HG03571 (cell line): ENCODE measurements around the gene COL4A2.

Source experiments
- ATAC-seq: cut with Tn5 transposase; IDR thresholded peaks from one replicate; pipeline ENCODE4 v1.9.1; 2021; ENCODE audit not compliant: unreplicated experiment

The COL4A2 gene

DNA sequence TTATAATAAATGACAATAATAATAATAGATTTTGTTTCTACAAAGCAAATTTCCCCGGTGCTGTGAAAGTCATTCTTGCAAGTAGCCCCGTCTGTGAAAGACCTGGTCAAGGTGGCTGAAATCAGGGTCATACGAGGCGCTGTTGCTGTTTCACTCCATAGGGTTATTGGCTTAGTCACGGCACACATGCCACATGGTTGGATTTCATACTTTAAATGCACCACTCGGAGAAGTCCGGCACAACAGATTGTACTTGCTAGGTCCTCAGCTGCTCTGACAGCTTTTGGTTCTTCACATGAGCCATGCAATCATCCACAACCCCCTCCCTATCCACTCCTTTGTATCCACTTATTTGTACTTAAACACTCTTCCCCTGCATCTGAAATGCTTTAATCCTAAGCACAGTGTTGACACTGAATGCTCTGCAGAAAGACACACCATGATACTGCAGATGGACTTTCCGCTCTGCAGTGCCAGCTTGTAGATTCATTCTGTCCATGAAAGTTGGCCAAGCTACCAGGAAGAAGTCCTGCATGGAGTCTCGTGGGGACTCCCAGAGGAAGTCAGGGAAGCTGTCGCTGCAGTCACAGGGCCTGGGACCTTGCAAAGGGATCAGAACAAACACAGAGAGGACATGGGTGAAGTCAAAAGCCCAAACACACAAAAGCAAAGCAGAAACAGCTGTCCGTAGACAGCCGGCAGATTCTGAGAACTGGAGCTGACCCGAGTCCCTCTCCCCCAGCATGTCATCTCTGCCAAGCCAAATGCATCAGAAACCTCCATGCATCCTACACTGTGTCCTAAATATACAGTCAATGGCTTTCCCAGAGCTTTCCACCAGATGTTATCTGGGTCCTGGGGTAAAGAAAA, 124.6 kb downstream of the COL4A2 start:
- ATAC-seq, result no peak

DNA sequence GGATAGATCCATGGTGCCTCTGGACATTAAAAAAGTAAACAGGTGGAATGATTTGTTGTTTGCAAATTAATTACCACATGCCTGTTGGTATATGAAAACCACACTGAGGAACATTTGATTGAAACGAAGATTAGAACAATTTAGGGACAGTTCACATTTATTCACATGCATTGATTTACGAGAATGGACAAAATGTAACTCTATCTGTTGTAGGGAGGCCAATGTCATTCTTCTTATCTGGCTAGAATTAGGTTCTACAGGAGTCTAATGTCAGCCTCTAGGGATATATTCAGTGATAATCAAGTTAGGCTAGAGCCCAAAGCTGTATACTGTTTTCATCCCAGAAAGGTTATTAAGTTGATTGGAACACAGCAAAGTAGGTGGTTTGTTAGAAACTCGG, 125.4 kb downstream of the COL4A2 start:
- no peak for ATAC-seq

DNA sequence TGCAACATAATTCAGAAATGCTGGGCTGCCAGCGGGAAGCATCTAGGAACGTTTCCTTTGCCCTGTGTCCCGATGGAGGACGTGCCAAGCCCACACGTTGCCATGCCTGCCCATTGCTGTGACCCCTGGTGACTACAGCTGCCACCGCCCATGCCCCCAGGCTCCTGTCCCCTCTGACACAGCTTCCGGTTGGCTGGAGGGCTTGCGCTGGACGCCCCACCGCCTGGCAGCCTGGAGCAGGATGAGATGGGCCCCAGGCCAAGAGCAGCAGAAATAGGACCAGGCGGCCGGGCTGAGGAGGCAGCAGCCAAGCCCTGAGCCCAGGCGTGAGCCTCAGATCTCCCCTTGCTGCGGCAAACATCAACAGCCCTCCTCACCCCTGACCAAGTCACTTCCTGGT, 125.9 kb downstream of the COL4A2 start:
- no peak for ATAC-seq

DNA sequence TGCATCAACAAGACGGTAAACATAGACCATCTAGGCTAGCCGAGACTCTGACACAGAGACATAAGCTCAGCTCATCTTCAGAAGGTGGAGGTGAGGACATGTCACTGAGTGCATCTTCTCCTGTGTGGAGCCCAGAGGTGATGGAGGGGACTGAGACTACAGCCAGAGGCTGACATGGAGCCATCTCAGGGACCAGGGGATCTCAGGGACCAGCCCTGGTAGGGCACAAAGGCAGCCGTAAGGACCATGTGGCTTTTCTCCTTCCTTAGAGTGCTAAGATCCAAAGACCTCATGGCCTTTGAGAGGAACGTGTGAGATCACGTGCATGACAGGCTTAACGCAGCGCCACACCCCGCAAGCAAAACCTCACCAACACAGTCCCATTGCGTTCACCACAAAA, 127.5 kb downstream of the COL4A2 start:
- ATAC-seq, result no peak

DNA sequence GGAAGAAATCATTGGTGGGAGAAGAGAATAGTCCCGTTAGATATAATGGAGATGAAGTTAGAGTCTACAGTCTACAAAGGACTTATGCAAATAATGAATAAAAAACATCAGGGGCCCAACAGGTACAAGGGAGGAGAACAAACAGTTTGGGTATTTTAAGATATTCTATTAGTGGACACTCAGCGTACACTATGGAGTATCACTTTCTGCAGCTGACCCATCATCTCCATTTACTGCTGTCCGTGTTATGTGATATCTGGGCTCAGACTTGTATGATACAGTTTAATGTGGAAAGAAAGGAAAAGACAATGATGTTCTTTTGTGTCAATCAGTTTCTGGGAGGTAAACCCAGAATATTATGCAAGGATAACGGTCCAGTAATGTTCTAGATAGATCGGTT, 128.2 kb downstream of the COL4A2 start:
- no peak for ATAC-seq

DNA sequence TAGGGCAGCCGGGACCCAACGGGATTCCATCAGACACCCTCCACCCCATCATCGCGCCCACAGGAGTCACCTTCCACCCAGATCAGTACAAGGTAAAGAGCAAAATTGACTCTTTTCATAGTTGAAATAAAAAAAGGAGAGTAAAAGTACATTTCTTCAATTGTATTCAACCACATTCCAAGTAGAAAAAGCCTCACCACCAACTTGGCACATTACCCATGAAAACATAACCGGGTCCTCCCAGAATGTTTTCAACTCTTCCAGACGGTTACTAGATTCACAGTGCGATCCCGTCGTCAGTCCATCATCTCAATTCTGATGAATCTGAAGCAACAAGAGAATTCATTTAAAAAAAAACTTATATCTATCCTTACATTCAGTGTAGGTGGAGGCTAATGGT, 129.2 kb downstream of the COL4A2 start:
- ATAC-seq, result no peak

DNA sequence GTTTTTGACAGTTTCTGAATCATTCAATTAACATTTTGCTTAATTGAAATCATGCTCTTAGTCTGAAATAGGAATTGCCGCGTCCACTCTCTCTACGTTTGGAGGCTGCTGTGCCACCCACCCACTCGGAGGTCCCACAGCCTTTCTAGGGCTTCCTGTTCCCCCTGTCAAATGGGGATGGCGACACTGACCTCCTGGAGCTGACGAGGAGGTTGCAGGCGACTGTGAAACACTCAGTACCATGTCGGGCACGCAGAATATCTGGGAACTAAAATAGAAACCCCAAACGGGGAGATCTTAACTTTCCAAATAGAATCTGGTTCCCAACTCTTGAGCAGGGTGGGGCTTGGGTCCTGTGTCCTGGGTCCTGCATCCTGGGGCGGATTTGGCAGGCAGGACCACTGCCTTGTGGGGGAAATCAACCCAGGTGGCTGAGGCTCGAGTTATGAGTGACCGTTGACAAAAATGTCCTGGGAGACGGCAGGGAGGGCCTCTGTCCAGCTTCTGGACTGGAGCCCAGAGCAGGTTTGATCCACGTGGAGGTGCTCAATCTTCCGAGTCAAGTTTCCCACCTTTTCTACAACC, 129.8 kb downstream of the COL4A2 start:
- no peak for ATAC-seq

DNA sequence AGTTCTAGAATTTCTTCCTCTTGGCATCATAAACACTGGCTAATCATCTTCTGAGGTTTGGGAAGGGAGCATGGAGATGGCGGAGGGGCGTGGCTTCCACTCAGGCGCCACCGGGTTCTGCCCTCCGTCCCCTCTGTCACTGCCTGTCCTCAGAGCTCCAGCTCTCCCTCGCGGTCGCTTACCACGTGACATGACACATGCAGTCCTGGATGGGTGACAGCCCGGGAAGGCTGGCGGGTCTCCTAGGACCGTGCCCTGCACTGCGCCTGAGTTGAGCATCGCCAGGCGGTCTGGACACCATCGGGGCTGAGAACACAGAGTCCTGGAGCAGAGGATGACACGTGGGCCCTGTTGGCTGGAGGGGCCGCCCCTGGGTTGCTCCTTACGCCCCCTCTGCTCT, 131.1 kb downstream of the COL4A2 start:
- ATAC-seq, result no peak

DNA sequence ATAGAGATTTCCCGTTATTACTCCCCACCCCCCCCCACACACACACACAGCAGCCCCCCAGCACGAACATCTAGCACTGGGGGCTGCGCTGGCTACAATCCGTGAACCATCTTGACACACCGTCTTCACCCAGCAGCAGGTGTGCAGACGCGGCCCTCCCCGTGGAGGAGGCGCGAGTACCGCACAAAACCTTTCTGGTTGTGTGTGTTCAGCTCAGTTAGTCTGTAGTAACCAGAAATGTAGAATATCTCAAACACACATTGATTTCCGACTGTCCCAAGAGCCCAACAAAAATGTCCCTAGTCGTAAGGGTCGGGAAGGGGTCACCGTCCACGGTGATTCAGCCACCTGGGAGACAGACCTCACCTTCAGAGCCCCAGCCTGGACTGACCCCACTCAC, 131.7 kb downstream of the COL4A2 start:
- no peak for ATAC-seq

DNA sequence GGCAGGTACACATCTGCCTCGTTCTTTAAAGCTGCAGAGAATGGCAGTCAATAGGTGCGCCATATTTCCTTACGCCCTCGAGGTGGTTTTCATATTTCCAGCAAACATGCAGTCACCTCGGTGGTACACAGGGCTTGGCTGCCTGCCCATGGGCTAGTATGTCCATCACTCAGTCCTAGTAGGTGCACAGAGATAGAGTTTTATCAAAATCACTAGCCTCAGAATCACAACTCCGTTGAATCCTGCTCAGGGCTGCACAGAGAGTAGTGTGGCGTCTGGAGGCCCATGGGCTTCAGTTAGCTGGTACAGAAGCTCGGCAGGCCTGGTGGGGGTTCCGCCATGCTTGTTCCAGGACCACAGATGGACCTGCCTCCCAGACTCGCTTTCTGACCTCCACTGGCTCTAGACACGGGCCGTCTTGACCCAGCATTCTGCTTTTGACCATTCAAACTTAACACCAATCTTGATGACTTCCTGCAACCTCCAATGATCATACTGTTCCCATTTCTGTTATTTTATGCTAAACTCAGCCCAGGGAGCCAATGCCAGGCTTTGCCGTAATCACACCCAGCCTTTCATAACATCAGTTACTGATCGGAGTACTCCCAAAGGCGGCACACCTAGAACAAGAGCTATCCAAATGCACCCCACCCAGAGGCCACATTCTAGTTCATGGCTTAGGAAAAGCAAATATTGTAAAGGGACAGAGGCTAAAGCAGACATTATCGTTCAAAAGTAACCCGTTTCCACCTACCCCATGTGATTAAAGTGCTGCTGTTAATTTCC, 134.1 kb downstream of the COL4A2 start:
- ATAC-seq, result no peak

DNA sequence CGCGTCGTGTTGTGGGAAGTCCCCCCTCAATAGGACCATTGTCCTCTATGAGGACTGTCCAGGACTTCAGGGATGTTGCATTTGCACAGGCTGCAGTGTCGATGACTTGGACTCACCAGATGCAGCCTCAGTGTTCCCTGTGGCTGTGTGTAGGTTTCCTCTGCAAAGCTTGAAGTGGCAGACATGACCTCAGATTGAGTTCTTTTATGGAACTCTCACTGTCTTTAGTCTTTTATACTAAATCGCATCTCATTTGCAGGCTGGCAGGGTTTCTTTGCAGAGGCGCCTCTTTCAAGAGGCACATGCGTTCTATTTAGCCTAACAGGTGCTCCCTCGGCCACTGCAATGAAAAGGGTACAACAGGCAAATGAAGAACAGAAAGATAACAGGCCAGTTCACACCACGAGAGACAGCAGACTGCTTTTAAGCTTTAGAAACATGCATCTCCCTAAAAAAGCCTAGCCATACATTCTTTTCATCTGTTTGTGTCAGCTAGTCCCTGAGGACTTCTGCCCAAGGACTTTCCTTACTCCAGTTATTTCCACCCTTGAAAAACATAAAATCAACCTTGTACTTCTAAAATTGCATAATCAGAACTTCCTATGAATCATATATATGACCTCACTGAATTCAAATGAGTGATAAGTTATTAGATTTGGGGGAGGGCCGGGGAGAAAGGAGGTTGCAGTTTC, 136.0 kb downstream of the COL4A2 start:
- no peak for ATAC-seq

DNA sequence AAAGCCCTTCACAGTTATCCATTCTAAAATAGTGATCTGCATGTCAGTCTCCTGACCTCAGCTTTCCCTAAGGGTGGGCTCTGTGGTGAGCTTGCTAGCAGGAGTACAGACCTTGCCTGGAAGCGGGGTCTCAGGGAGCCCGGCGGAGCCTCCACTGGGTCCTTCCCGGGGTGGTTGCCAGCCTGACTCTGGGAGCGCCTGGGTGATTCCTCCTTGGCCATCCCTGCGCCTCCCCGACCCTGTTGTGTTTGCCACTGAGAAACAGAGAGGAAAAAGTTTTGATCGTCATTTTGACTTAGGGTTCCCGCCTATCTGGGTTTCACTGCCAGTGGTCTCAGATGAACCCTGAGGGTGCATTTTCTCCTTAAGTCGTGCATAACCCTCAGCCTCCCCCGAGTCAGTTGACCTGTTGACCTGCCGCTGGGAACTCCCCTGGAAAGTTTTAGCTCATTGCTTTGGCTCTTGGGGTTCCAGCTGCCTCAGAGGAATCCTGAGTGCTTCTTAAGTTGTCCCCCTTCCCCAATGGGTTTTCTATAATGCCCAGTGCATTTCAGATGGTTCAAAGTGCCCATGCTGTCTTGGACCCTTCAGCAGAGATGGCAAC, 136.6 kb downstream of the COL4A2 start:
- no peak for ATAC-seq

DNA sequence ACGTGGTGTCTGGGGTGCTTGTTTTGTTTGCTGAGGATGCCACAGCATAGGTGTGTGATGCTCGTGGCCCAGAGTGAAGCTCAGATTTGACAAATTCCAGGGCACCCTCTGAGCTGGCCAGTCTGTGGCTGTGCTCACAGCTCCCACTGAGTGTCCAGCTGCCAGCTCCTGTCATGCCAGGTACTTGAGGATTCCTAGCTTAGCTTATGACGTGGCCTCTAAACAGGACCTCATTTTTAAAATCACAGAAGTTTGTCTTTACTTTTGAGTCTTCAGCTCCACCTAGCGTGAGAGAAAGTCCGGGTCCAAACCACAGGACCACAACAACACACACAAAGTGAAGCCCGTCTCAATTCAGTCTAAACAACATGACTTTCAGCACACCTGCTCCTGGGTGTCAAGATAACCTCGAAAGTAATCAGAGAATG, 137.2 kb downstream of the COL4A2 start:
- no peak for ATAC-seq

DNA sequence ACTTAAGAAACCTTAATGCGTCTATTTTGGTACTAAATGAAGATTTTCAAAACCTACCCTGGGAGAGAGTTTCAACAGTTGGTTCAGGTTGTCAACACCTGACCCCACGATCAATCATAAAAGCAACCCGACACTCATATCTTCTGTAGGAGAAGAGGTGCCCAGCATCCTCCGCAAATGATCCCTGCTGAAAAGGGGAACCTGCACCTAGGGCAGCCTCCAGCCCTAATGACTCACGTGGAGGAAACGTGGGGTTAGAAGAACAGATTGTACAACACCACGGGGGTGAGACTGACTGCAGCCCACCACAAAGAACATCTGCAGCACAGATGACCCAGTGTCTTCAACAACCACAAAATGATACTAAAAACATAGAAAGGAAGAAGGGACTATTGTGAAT, 138.1 kb downstream of the COL4A2 start:
- ATAC-seq, result no peak

DNA sequence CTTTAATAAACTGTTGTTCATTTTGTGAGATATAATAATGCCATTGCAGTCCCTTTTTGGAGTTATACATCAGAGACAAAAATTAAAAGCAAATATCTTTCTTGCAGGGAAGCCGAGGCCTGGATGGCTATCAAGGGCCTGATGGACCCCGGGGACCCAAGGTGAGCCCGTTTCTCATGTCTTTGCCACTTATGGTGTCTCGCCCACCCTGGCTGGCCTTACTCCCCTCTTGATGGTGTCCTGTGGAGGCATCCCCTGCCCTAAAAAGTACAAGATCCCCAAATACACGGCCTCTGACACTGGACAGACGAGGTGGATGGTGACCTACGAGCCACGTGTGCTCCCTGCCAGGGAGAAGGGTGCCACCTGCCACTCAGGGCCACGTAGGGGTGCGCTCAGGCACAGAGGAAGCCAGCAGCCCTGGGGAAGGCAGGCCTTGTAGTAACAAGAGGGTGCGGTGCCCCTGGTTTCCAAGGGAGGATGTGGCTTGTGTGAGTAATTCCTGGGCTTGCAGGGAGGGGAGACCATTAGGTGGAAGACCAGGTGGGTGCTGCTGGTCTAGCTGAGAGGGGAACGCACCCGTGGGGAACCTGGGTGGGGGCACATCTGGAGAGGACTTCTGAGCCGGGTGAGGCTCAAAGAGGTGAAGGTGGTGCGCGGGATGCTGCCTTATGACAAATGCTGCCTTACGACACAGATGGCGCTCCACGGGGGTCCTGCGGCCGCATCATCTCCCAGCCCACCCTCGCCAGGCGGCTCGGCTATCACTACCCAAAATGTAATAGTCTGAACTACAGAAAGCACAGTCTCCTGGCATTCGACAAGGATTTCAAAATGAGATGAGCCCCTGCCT, 138.9 kb downstream of the COL4A2 start:
- ATAC-seq, result no peak

DNA sequence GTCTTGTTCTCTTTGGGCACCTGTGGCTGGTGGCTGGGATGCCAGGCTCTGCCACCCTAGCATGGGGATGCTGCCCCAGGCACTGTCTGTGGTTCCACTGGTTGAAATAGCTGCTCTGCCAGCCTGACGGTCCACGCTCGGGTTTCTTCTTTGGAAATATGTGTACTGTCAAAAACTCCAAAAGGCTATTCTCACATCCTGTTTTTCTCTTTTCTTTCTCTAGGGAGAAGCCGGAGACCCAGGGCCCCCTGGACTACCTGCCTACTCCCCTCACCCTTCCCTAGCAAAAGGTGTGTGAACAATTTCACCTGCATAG, 139.4 kb downstream of the COL4A2 start:
- ATAC-seq, result no peak

DNA sequence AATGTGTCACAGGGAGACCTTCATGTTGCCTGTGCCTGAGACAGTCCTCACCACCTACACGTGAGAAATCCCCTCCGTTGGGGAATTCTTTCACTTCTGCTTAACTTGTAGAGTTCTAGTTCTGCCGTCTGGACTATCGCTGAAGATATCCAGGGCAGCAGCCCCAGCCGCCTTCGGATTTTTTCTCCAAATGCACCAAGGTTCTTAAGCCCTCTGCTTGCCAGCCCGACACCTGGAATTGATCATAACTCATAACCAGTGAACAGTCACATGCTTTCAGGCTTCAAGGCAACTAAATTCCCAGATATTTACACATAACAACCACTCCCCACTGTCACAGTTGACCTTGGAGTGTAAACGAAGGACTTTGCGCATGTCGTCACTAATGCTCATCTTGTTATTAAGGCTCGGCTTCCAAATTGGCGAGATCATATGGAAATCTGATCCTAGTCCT, 140.0 kb downstream of the COL4A2 start:
- no peak for ATAC-seq

DNA sequence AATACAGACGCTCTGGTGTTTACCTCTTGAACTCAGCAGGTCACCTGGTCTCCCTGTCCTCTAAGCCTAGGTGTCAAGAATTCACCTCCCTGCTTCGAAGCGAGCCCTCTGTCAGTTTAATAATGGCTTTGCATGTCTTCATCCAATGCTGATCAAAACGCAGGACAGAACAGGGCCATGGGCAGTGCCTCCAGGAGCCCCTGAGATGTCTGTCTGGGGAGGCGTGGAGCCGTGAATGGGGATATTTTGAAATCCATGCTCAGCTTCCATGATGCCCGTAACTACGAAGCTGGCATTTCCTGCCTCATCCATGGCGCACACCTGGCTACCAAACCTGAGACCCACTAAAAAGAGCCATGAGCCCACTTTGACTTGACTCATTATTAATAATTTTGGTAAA, 140.7 kb downstream of the COL4A2 start:
- no peak for ATAC-seq

DNA sequence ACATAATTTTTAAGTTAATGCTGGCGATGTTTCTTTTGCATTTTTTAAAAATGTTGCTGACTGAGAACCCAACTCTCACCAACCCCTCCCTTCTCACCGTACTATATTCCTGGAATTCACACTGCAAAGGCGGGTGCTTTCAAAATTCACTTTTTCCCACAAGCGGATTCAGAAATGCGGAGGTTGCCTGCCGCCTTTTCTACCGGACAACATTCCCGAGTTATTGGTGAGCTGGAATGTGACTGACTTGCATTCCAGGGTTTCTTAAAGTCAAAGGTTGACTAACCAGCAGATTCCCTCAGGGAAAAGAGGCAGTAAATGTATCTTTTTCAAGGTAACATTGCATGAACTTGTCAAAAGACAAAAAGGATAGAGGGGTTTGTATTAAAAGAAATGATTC, 141.1 kb downstream of the COL4A2 start:
- no peak for ATAC-seq

DNA sequence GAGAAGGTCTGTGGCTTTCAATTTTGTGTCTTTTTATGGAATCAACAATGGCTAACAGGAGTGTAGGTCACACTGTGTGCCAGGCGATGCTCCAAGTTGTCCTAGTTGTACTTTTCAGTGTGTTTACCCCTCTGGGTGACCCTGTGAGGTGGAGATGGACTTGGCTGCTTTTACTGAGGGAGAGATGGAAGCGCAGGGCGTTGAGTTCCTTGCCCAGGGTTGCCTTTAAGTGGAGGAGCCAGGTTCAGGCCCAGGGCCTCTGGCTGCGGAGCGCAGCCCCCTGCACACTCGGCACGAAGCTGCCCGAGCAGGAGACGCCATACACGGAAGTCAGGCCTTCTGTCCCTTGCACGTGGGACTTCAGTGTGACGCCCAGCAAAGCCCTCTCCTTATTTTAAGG, 141.6 kb downstream of the COL4A2 start:
- no peak for ATAC-seq
